GM18505 (cell line): Measurements from ENCODE around the gene CSF1R.

Experiments
- ATAC-seq: cut with Tn5 transposase; IDR thresholded peaks from one replicate; pipeline ENCODE4 v1.9.1; 2021; ENCODE audit not compliant: unreplicated experiment
- POLR2A ChIP-seq: IDR thresholded peaks from 4 replicates; pipeline ENCODE4 v1.6.1; 2011; ENCODE audit warnings: borderline replicate concordance; ENCODE audit not compliant: insufficient read depth, insufficient read length; ENCODE audit errors: extremely low read depth

Gene CSF1R

GRCh38 chr5:150079909-150080461 is 6.4 kb downstream of the CSF1R start:
- no peak for ATAC-seq
- no peak for TF ChIP-seq POLR2A

DNA sequence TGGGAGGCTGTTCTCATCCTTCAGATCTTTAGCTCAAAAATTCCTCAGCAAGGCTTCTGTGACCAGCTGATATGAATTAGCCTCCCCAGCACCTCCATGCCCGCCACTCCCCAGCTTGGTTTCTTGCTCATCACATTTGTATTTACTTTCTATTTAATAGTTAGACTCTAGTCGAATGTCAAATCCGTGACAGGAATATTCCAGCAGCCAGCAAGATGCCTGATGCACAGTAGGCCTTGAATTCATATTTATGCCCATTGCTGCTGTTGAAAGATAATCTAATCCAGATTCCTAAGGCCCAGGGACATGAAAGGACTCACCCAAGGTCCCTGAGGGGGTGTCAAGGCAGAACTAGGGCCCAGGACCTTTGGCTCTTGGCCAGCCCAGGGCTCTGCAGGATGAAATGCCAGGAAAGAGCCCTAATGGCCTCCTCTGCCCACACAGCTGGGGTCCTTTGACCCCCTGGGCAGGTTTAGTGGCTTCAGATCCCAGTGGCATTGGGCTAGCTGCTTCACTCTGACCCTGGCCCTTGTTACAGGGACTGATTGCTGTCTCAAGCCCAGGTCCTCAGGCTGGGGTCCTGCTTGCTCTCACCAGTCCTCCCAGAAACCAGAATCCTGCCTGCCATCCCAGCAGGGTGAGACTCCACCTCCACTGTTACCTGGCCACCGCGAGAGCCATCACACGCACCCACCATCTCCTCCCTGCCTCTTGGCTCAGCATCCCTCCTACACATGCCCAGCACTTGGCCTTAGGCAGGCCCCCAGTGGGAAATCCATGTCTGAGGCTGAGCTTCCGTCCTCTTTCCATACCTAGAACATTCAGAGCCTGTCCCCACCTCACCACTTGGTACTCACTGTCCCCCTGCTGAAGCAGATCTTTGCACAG is 7.3 kb downstream of the CSF1R start:
- TF ChIP-seq POLR2A = no peak

GRCh38 chr5:150077996-150078801 is 8.2 kb downstream of the CSF1R start:
- TF ChIP-seq POLR2A = no peak
- ATAC-seq = no peak

More for the DNA sequence above, 7.3 kb downstream of the CSF1R start:
- ATAC-seq = no peak

- no peak for TF ChIP-seq POLR2A
- no peak for ATAC-seq
Observed at GRCh38 chr5:150077060-150077459, 9.3 kb downstream of the CSF1R start.

GRCh38 chr5:150075806-150076205 is 10.5 kb downstream of the CSF1R start:
- ATAC-seq = no peak
- no peak for TF ChIP-seq POLR2A

- ATAC-seq = no peak
- no peak for TF ChIP-seq POLR2A
Observed at GRCh38 chr5:150075233-150075632, 11.1 kb downstream of the CSF1R start.

- TF ChIP-seq POLR2A = no peak
- ATAC-seq = no peak
Observed at GRCh38 chr5:150073677-150074076, 12.7 kb downstream of the CSF1R start.

DNA sequence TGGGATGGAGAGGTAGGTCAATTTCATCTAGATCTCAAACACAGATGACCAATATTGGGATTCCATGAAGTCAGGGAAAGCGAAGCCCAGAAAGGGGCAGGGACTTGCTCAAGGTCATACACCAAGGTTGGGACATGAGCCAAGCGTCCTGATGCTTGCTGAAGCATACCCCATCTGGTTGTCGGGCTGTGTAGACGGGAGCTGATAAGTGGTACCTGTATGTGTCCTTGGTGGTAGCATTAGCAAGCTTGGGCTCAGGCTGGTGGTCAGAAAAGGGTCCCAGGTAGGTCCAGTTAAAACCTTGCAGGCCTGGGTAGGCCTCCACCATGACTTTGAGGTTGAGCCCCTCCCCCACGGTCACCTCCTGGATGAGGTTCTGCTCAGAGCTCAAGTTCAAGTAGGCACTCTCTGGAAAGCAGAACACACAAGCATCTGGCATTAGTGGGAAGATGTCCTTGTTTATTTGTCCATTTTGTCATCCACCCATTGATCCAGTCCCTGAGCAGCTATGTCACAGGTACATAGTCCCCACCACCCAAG is 13.2 kb downstream of the CSF1R start:
- TF ChIP-seq POLR2A = no peak
- no peak for ATAC-seq

- no peak for TF ChIP-seq POLR2A
- ATAC-seq = no peak
Observed at GRCh38 chr5:150070821-150071220, 15.5 kb downstream of the CSF1R start.

DNA sequence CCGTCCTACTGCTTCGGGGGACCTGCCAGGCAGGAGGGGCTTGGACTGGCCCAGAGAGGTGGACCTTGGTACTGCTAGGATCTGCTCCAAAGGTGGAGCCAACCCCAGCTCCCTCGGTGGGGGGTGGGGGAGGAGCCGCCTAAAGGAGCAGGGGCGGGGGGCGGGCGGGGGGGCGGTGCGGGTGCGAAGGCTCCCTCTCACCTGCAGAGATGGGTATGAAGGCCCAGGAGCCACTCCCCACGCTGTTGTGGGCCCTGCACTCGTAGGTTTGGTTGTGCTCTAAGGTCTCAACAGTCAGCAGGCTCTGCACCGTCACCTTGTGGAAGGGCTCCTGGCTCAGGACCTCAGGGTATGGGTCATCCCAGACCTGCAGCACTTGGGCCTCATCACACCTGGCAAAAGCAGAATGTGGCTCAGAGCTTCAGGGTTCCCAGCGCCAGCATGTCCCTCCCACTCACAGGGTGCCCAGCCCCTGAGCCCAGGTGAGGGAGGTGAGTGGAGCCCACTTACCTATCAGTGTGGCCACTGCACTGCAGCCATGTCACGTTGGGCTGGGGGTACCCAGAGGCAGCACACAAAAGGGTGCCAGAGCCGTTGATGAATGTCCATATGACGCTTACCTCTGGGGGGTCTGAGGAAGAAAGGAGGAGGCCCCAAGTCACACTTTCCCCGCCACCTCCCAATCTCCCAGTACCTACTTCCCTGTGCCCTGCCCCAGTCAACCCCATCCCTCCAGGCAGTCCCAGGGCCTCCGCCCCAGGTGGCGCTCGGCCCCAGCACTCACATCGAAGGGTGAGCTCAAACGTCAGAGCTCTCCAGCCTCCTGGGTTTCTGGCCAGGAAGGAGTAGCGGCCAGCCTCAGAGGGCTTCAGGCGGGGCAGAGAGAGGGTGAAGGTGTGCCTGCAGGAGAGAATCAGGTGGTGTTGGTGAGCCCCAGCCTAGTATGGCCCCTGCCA is 16.4 kb downstream of the CSF1R start:
- TF ChIP-seq POLR2A = no peak
- ATAC-seq = no peak

DNA sequence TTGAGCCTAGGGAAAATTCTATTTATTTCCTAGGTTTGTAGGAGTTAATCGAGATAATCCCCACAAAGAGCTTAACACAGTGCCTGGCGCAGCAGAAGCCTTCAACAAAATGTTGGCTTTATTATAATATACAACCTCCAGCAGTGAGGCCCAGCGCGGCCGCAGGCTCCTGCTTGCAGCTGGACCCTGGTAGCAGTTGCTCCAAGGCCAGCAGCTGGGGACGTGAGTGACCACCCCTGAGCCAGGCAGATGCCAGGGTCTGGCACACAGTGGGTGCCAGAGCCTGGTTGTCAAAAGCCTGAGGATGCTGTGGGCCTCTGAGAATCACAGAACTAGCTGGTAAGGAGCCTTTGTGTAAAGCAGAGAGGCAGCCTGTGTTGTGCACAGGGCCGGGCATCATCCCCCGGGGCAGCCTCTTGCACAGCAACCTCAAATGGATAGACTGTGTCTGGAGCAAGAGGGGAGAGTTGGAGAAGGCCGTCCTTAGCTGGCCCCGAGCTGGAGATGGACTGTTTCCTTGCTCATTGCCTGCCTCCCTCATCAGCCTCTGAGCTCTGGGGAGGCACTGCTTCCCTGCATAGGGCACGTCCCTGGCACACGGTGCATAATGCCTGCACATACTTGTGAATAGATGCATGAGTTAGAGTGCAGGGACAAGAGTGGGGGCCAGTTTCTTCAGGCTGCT is 17.3 kb downstream of the CSF1R start:
- no peak for TF ChIP-seq POLR2A
- no peak for ATAC-seq

GRCh38 chr5:150068472-150068871 is 17.9 kb downstream of the CSF1R start:
- ATAC-seq = no peak
- no peak for TF ChIP-seq POLR2A
